ENCODE results near the gene BEND4. TPM values are rescaled to one million over a fixed set of nuclear protein-coding genes. Genes with fewer than 3 reads are reported as not detected.
"Not testable (repeated sequence)": the region's sequence is repeated elsewhere in the genome, so short reads cannot be mapped to it uniquely, and the experiment has no call there.

BEND4 gene
- total RNA-seq = not detected in 2 replicates
- not detected for polyA plus RNA-seq (2012)

DNA sequence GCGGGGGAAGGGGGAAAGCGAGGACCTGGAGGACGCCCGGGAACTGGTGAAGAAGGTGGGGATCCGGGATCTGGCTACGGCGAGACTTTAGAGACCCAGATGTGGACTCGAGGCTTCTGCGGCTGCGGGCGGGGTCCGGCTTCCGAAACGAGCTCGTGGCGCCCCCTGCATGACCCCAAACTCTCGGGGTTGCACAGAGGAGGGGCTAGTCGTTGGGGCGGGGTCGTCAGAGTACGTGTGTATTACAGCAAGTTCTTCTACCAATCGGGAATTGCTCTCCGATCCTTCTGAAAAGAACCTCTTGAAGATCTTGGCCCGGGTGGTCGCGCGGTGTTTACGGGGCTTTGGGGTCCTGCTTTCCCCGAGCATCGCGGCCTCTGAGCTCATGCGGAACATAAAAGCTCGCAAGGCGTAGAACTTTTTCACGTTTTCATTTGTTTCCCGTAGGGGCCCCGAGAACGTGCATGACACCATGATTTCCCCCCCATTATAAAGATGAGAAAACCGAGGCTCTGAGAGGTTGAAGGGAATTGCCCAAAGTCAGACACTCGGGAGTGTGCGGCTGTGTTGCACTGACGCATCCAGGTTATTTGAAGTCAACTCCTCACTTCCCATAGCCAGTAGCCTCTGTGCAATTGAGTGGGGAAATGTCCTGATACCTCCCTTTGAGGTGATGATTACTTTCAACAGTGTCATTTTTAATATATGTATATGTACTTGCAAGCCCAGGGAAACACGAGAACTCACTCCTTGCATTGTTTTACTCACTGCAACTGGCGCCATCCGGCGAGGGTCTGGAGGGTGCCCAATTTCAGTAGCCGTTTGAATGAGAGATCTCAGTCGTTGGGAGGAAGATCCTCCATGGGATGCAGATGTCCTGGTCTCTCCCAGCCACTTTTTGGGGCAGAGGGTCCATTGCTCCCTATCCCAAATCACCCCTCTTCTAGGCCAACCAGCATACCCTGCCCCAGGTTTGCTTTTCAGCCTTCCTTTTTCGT is at the start of gene BEND4:
Gene BEND4, minus strand, starts transcription at position 149 of the 998 bp plus-strand sequence. CDS start 512 bp downstream, outside the sequence.
- DNase-seq (ENCODE audit: low read depth) = no peak

DNA sequence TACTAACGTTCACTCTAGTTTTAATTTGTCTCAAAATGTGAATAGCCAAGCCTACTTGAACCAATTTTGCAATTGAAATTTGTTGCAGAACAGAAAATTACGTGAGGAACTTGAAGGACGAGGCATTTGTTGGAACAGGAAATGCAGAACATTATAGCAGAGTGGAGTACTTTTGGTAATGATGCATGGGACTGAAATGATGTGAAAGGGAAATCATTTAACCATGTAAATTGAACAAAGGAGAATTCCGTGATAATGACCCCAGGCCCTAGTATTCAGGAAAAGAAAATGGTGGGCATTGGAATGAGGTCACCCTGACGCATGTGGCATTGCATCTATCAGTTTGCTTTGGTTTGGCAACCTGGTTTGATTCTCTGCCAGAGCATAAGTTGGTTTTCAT is 44.9 kb upstream of the BEND4 start:
- no peak for DNase-seq (ENCODE audit: low read depth)

DNA sequence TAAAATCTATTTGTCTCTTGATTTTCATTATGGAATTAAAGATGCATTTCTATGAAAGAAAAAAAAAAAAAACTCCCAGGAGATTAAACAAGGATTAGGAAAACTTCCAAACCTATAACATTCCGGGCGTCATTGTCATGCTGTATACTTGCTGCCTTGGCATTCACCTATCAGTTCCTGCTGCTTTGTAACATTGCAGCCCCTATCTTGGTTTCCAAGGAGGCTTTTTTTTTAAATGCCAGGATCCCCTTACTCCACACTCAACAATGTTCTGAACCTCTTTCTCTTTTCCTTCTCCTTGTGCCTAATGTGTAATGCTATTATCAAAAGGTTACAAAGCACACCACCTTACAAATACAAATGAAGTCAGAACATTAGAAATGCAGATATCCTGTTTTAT is 20.5 kb upstream of the BEND4 start:
- no peak for DNase-seq (ENCODE audit: low read depth)

DNA sequence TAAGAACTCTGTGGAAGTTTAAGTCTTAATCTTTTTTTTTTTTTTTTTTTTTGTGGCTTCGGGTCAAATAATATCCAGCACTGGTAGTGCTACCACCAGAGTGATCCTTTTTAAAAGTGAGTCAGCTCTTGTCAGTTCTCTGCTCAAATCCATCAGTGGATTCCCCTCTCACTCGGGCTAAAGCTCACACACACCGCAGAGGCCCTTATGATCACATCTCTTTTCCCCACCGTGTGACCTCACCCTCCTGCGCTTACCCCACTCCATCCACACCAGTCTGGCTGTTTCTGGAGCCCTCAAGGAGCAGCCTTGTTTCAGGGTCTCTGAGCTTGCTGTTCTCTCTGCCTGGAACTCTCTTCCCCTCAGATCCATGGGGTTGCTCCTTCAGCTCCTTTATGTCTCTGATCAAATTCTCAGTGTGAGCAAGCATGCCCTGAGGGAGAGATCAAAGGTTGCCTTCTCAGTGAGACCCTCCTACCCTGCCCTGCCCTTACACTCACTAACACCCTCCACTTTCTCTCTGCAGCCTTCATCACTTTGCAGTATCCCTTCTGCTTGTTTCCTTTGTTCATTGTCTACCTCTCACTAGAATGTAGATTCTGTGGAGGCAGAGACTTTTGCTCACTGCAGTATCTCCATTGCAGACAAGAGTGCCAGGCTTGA is 19.8 kb upstream of the BEND4 start:
- no peak for DNase-seq (ENCODE audit: low read depth)

DNA sequence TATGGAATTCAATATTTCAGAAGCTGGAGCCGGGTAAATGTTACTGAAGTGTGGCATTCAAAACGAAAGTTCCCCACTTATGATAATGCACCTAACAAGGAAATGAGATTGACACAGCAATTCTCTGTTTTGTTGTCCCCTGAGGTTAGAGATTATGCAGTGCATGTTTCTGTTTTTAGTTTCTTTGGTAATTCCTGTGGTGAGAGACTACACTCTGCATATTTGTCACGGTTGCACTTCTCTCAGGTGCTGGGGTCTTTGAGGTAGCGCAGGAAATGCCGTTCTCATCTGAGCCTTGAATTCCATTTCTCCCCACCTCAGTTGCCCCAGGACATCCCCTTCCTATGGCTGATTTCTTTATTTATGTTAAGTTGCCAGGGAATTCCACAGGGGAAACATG is 15.3 kb upstream of the BEND4 start:
- DNase-seq (ENCODE audit: low read depth) = no peak

DNA sequence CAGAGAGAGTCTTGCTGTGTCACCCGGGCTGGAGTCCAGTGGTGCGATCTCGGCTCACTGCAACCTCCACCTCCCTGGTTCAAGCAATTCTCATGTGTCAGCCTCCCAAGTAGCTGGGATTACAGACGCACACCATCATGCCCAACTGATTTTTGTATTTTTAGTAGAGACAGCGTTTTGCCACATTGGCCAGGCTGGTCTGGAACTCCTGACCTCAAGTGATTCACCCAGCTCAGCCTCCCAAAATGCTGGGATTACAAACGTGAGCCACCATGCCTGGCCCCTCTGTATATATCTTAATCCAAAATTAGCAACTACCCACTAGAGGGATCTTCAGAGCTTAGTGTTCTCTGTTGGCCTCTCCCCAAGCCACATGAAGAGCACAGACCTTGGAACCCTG is 13.7 kb upstream of the BEND4 start:
- DNase-seq (ENCODE audit: low read depth) = not testable (repeated sequence)

DNA sequence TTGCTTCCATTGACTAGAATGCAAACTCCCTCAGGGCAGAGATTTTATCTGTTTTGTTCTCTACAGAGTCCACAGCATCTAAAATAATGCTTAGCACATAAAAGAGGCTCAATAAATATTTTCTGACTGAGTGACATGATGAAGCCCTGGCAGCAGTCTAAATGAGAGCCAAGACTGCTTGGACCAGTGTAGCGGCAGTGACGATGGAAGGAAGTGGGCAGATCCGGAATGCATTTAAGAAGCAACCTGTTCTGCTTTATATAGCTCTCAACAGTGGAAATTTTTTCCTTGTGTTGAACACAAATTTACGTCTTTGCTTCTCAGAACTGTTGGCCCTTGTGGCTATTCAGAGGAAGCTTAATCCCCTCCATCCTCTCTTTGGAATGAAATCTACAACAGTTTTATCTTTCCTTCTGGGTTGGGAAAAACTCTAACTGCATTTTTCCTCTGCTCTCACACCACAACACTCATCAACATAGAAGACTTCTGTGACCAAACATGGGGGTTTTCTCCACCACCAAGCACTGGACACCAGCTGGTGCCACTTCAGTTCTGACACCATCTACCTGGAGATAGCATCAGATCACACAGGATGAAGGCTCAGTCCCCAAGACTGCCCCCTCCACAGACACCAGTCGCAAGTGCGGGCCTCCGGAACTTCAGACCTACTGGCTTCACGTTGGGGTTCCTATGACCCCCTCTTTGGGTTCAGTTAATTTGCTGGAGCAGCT is 7.0 kb upstream of the BEND4 start:
- no peak for DNase-seq (ENCODE audit: low read depth)

DNA sequence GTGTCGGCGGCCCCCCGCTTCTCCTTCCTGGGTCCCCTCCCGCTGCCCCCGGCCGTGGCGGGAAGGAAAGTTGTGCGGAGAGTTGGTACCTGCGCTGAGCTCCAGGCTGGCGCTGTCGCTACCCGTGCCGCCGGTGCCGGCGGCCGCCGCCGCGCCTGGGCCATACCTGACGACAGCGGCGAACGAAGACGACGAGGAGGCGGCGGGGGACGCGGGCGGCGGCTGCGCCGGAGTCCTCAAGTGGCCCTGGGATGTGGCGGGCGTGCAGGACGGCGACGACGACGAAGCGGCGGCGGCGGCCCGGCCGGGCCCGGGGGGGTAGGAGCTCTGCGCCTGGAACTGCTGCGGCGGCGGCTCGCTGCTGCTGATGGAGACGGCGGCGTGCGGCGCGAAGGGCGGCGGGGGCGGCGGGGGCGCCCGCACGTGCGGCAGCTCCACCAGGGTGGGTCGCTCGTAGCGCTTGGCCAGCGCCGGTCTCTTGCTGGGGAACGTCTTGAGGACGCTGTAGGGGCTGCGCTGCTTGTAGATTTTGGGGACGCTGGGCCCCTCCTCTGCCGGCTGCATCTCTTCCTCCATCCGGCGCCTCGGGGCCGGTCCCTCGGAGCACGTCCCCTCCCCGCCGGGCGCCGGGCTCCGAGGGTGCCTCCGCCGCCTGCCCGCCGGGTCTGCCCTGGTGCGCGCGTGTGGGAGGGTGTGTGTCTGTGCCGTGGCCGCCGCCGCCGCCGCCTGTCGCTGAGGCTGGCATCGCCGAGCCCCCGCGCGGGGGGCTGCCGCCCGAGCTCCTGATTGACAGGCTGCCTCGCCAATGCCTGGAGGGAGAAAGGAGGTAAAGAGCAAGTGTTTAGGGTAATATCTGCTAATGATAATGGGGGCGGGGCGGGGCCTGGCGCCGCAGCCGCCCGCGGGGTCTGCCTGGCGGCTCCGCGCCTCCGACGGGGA is 618 bp downstream of the BEND4 start:
- DNase-seq (ENCODE audit: low read depth) = no peak

DNA sequence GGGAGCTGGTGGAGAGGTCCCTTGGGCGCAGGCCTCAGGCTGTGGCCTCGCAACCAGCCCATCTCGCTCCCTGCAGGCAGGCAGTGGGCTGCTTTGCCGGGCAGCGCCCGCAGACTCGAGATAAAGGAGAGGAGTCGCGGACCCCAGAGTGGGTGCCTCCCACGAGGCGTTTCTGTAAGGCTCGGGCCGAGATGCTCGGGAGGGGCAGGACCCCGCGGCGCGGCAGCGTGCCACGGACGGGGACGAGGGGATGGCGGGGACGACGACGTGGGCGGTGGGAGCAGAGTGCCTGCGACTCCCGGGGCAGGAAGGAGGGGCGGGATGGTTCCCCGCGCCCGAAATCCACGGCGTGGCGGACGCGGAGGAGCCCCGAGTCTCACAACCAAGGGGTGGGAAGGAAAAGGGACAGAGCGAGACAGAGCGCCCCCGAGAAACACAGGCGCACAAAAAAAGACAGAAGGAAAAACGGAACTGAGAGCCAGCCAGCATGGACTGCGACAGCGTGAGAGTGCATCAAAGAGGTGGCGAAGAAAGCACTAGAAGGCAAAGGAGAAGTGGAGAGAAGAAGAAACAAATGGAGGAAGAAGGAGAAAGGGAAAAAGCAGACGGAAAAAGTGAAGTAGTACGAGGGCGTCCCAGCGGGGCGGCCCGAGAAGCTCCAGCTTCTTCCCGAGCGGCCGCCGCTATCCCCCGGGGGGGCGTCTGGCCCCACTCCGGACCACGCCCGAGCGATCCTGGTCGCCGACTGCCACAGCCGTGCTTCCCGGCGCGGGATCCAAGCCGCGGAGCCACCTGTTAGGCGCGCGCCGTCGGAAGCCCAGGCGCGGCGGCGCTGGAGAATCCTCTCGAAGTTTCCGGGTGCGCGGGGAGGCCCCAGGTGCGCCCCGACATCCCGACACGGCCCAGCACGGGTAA is 1.5 kb downstream of the BEND4 start:
- DNase-seq (ENCODE audit: low read depth) = no peak

DNA sequence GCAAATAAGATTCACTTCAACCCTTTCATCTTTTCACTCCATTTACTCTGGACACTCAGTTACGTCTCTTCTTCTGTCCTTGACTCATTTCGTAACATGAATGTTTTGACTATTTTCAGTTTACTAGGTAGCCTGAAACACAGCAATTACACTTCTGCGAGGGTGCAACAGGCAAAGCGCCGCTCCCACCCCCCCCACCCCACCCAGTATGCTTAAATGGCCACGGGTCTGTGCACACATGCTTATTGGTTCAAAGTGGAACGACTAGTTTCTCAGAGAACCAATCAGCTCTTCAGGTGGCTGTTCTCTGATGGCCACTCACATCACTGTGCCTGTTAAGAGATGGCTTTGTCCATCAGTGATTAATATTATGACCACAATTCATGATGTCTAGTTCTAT is 3.5 kb downstream of the BEND4 start:
- DNase-seq (ENCODE audit: low read depth) = no peak

DNA sequence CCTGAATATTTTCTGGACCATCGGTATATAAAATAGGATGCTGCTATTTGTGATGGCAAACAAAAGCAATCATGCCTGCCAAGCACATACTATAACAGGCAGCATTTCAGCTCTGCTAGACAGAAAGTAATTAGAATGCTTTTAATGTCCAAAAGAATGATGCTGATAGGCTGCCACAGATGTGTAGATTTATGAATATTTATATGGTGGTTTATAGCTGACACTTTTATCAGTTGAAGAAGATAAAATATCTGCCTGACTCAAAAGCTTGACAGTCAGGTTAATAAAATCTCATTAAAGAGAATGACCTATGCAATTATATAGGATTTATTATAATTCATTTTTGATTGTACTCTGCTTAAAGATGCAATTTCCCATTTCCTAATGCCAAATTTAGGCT is 4.0 kb downstream of the BEND4 start:
- DNase-seq (ENCODE audit: low read depth) = no peak

DNA sequence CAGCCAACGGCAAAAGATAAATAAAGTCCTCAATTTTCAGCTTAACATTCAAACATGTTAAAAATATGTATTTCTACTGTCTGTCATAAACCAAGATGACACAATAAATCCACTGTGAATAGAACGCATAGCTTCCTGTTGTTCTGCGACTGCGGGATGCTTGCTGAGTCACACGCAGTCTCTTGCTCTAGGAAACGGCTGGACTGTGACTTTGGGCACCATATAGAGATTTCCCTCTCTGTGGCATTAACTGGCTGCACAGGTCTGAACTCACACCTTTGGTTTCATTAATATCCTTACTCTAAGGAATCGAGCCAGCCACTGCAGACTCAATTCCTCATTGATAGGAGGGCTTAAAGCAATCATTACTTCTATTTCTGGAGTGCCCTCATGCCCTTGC is 8.4 kb downstream of the BEND4 start:
- DNase-seq (ENCODE audit: low read depth) = no peak

DNA sequence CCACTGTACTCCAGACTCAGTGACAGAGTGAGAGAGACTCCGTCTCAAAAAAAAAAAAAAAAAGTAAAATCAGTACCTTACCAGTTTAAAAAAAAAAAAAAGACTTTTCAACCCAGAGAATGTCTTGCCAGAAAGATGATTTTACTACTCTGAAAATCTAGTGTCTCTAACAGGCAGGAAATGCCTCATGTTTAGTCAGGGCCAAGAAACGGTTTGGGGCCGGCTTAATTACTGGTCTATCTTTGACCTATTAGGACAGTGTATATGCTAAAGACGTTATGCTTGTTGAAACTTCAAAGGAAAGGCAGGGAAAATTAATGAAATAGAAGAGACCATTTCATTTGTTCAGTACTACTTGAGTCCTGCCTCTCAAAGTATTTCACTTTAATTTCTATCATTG is 9.9 kb downstream of the BEND4 start:
- no peak for DNase-seq (ENCODE audit: low read depth)

DNA sequence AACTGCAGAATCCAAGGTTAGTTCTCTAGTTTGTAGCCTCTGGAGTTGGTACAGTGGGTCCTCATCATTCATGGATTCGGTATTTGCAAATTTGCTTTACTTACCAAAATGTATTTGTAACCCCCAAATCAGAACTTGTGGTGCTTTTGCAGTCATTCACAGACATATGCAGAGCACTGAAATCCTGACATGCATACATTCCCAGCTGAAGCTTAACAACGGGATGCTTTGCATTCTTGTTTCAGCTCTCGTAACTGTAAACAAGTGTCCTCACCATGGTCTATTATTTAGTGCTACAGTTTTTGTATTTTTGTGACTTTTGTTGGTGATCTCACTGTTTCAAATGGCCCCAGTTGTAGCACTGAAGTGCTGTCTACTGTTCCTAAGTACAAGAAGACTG is 16.1 kb downstream of the BEND4 start:
- no peak for DNase-seq (ENCODE audit: low read depth)

DNA sequence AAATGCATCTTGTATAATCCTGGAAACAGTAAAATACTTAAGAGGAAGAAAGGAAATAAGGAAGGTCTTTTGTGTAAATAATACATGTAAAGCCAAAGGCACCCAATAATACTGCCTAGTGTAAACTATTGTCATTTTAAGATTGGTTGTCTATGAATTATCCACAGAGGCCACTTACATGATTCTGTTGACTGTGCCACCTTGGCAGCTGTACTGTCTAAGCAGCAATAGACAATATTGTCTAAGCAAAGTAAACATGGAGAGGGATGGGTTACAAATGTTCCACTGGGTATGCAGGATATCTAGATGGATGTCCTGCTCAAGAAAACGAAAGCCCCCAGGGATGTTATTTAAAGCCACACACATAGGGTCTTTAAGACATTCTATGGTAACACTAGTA is 19.4 kb downstream of the BEND4 start:
- no peak for DNase-seq (ENCODE audit: low read depth)

DNA sequence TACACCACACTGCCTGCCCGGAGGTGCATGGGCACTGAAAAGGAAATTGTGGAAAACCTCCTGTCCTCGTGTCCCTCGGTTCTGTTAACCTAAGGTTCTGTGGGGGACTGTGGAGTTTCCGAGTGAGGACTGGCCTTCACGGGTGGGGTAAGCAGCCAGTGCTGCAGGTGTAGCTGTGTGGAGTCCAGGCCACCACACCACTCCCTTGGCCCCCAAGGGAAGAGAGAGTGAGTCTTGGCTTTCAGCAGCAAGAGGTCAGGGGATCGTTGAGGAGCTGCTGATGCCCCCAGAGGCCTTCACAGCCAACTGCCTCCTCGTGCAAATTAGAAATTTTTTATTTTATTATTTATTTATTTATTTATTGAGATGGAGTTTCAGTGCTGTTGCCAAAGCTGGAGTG is 20.4 kb downstream of the BEND4 start:
- DNase-seq (ENCODE audit: low read depth) = no peak

DNA sequence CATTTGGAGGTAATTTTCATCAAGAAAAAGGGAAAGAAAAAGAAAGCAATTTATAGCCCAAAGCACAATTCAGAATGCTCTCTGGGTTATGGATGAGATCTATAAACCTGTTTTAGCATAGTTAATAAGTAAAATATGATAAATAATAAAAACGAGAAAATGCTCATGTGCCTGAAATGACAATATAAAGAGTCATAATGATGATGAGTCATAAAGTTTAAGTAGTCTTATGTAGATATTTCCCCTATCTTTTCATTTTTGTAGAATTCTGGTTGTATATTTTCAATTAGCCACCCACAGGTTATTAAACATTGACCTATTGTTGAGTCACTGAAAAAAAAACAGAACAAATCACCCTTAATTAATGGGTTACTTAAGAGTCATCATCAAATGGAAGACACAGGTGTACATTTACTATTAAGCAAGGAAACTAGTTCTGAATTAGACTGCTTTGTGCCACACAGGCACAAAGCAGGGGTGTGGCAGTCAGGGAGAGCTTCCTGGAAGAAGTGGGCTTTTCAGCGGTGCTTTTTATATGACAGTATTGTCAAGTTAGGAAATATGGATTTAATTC is 29.3 kb downstream of the BEND4 start:
- no peak for DNase-seq (ENCODE audit: low read depth)

DNA sequence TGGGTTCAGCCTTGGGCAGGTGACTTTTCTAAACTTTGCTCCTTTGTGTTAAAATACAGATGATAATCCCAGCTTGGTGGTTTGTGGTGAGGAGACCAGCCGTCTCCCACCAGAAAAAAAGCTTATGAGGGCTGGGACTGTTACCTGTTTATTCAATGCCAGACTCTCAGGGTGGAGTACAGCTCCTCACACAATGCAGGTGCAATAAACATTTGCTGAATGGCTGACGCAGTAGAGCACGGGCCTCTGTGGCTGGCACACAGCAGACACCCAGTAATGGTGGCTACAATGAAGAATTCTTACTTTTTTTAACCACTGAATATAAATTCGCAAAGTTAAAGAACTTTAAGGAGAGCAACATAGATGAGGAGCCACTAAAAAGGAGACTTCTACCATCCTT is 30.2 kb downstream of the BEND4 start:
- no peak for DNase-seq (ENCODE audit: low read depth)

DNA sequence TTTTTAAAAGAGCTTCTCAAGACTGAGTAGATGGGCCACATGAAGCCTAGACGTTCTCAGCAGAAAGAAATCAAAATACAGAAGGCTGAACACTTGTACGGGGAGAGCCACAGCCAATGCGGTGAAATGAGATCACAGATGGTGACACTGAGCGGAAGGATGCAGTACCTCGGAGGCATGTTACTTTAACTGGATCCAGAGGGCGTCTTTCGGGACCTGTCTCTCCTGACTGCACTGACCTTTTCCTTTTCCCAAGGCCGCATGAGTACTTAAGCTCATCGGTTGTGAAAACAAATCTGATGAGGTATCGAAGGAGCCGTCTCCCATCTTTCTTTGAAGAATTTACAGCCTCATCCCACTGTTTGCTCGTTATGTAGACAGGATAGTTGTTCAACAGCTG is 32.6 kb downstream of the BEND4 start:
- DNase-seq (ENCODE audit: low read depth) = peak; percentile 1
